Inferior parietal cortex (tissue), 1 donor: ENCODE data around the gene IFT80.

Experiments used
- DNase-seq: peaks from one replicate; pipeline ENCODE4 v3.0.0-alpha.2; 2016; ENCODE audit errors: extremely low spot score

The IFT80 gene

GRCh38 chr3:160399125-160400029 is at the start of gene IFT80, which contains the start of gene SMC4:
Gene IFT80 (minus strand): TSS chr3:160399225. CDS start chr3:160384600, 14,625 bp downstream.
Gene SMC4 (plus strand): TSS chr3:160399650. CDS start chr3:160400827, 1,177 bp downstream.
- peak; percentile 98 for DNase-seq

GRCh38 chr3:160447544-160447943 is 48.5 kb upstream of the IFT80 start:
- DNase-seq = no peak

DNA sequence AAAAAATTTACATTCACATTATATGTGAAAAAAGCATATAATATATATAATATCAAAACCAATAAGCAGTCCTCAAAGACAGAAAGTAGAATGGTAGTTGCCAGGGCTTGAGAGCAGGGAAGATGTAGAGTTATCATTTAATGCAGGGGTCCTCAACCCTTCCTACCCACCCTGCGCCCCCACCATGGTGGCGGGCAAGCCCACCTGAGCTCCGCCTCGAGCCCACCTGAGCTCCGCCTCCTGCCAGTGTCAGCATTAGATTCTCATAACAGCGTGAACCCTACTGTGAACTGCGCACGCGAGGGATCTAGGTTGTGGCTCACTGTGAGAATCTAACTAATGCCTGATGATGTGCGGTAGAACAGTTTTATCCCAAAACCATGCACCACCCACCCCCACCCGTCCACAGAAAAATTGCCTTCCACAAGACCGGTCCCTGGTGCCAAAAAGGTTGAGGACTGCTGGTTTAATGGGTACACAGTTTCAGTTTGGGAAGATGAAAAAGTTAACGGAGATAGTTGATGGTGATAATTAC is 47.6 kb upstream of the IFT80 start:
- DNase-seq = no peak

GRCh38 chr3:160445854-160446253 is 46.8 kb upstream of the IFT80 start:
- DNase-seq = no peak

- no peak for DNase-seq
Measured at GRCh38 chr3:160444411-160444810, 45.4 kb upstream of the IFT80 start.

DNA sequence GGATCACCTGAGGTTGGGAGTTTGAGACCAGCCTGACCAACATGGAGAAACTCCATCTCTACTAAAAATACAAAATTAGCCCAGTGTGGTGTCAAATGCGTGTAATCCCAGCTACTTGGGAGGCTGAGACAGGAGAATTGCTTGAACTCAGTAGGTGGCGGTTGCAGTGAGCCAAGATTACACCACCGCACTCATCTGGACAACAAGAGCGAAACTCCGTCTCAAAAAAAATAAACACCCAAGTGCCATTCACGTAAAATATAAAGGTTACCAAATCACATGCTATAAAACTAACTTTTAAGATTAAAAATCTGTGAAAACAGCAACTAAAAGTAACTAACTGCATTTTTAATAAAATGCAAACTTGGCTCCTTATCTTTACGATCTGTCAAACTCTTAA is 41.7 kb upstream of the IFT80 start:
- no peak for DNase-seq

GRCh38 chr3:160437083-160437455 is 38.0 kb upstream of the IFT80 start:
- no peak for DNase-seq

DNA sequence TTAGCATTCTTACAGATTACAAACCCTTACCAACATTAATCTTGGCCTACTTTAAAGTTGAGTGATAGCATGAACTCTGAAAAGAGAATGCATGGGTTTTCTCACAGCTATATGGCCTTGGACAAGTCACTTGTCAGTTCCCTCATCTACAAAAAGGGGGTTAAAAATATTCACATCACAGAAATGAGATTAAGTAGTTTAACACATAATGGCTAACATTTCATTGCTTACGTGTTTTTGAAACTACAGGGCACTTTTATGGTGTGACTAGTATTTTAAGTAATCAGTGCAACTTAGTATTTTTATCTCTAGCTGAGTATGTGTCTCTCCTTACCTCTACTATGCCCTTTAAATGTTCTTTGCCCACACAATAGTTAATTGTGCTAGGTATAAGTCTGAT is 36.7 kb upstream of the IFT80 start:
- no peak for DNase-seq

- no peak for DNase-seq
Measured at GRCh38 chr3:160435095-160435494, 36.1 kb upstream of the IFT80 start.

DNA sequence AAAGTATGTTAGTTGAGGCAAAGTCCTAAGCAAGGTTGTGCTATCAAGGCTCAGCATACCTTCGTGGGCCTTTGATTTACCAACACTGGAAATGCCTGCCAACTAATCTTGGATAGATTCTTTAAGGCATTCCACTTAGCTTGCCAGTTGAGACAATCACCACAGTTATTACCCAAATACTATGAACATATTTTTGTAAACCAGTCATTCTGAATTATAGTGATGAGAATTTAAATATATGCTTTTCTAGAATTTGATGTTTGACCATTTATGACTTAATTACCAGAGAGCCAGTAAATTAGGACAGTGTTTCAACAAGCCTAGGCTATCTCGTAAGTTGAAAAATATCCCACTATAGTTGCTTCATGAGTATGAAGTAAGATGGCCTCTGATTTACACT is 35.0 kb upstream of the IFT80 start:
- no peak for DNase-seq

- DNase-seq = no peak
Measured at GRCh38 chr3:160427832-160428424, 28.9 kb upstream of the IFT80 start.

DNA sequence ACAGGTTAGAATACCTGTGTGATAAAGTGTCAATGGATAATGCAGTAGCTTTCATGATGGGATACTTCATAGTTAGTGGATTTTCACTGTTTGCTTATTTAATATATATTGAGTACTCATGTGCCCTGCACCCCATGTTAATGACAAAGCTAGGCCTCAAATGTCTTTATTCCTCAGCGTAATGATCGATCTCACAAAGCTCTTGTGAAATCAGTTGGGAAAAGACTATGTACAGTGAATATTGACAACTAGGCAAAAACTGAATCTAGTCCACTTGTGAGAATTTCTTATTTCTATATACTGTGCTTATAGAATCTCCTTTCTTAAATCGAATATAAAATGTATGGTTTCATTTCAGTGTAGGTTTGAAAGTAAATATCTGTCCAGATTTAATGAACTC is 18.3 kb upstream of the IFT80 start:
- DNase-seq = no peak

DNA sequence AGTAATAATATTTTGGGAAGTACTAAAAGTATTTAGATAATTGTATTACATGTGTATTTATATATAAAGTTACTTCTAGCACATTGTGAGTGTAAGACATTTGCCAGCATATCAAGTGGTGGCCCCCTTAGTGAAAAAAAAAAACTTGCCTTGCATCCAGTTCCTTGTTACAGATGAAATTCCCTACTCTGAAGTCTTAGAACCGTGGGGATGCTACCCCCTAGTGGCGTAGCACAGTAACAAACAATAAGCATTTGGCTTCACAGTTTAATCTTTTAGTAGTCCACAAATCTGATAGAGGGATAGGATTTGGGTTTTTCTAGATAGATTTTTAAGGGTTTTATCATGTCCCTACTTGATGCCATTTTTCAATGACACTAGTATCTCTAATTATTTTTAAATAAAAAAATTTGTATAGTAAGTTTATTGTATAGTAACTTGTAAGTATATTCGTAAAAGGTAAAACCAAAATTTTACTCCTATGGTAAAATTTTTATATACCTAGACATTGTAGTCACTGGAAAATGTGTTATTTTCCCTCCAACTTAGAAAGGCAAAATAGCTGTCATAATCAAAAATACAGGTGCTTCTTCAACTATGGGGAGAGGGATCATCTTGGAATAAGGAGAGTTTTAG is 14.7 kb upstream of the IFT80 start:
- peak; percentile 86 for DNase-seq

DNA sequence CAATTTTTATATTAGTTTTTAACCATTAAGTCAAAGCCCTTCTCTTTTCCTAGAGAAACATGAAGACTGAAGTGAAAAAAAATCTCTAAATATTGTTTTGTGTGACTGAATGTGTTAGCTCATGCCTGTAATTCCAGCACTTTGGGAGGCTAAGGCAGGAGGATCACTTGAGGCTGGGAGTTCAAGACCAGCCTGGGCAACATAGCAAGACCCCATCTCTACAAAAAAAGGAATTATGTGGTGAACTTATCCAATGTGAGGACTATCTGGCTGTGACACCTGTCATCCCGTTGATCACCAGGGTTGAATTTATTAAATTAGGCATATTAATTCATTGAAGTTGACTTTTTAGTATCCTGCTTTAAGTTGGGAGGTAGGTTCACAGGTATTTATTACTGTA is 13.5 kb upstream of the IFT80 start:
- DNase-seq = no peak

DNA sequence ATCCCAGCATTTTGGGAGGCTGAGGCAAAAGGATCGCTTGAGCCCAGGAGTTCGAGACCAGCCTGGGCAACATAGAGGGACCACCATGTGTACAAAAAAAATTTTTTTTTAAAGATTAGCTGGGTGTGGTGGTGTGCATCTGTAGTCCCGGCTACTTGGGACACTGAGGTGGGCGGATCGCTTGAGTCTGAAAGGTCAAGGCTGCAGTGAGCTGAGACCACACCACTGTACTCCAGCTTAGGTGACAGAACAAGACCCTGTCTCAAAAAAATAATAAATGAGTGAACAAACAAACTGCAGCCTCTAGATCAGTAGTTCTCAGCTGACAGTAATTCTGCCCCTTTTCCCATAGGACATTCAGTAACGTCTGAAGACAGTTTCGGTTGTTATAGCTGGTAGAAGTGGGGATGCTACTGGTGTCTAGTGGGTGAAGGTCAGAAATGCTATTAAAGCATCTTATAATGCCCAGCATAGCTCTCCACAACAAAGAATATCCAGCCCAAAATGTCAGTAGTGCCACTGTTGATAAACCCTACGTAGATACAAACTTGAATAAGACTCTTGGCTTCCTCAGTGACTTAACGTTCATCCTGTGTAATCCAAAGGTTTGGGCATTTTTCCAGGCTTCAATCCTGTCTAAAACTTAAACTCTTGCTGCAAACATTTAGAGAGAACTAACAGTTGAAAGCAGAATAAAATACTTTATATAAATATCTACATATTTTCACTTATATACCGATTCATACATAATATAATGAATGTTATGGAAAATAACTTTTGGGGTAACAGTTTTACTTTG is 11.0 kb upstream of the IFT80 start:
- no peak for DNase-seq

GRCh38 chr3:160403796-160404470 is 4.9 kb upstream of the IFT80 start:
- no peak for DNase-seq

DNA sequence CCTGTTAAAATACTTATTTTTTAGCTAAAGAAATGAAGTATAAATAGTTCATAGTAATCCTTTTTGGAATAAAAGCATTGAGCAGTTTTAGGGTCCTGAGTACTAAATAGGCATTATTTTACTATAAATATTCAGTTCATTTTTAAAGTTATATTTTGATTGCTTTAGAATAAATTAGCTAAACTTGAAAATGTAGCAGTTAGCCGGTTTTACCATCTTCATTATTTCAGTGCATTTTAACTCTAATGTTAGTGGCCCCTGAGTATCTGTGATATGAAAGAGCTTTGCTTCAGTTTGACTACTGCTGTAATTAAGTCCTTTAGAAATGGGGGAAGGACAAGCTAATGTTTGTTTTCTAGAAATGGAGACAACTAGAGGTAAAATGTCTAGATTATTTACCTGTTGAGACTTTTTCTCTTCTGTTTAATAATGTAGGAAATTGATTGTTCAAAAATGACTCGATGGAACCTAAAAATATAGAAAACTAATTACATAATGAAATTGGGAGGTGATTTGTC is 4.1 kb upstream of the IFT80 start:
- no peak for DNase-seq

- no peak for DNase-seq
Measured at GRCh38 chr3:160402221-160403027, 3.4 kb upstream of the IFT80 start.

- no peak for DNase-seq
Measured at GRCh38 chr3:160401291-160402095, 2.5 kb upstream of the IFT80 start.
